Left ventricle myocardium superior (tissue), 1 donor: ENCODE data around the gene GTF2E1. TPM values are rescaled to one million over a fixed set of nuclear protein-coding genes. Genes with fewer than 3 reads are reported as not detected.
"Not testable (repeated sequence)": the region's sequence is repeated elsewhere in the genome, so short reads cannot be mapped to it uniquely, and the experiment has no call there.

Experiments
- ATAC-seq: fragments of 200-7000 bp; cut with Tn5 transposase; one replicate; pipeline ENCODE4 v1.9.1; 2020; ENCODE audit warnings: mild to moderate bottlenecking, moderate library complexity
- DNase-seq: peaks from one replicate; pipeline ENCODE4 v3.0.0-alpha.2; 2020
- intact Hi-C: fragments of 100-400 bp; cut with micrococcal nuclease; formaldehyde crosslinking; loops from one replicate; pipeline ENCODE4 v1.11.0; 2022
- total RNA-seq: library from RNA; stranded (reverse); fragmentation: NEBNext Ultra II Directional; extraction: Animal tissue kit (Norgen Biotek cat#: 25700); gene quantifications from one replicate; pipeline ENCODE4 v1.2.1, GENCODE V29; 2021
- donor health status: DM: no; HTN: yes; CAD: no; lungs with severe emphysema.

Gene GTF2E1
- total RNA-seq, 1 donor from 2014 or later, result 11.4 TPM

GRCh38 chr3:120752230-120752629, 9.7 kb downstream of the GTF2E1 start:
- no peak for ATAC-seq
- DNase-seq, result no peak
- intact Hi-C loops, result no loop called here

GRCh38 chr3:120752865-120753264, 10.3 kb downstream of the GTF2E1 start:
- intact Hi-C loops, result no loop called here
- ATAC-seq (no peak), DNase-seq (no peak)

GRCh38 chr3:120753810-120754209, 11.3 kb downstream of the GTF2E1 start:
- no peak for ATAC-seq

GRCh38 chr3:120756061-120756460, 13.5 kb downstream of the GTF2E1 start:
- ATAC-seq (no peak), DNase-seq (no peak)
- intact Hi-C loops, result no loop called here

More at GRCh38 chr3:120753810-120754209, 11.3 kb downstream of the GTF2E1 start:
- DNase-seq, result no peak
- intact Hi-C loops, result no loop called here

GRCh38 chr3:120758551-120758950, 16.0 kb downstream of the GTF2E1 start:
- ATAC-seq, intact Hi-C loops, DNase-seq: not testable (repeated sequence)

GRCh38 chr3:120762615-120763014, 20.1 kb downstream of the GTF2E1 start:
- ATAC-seq (no peak), DNase-seq (no peak)
- intact Hi-C loops, result no loop called here

DNA sequence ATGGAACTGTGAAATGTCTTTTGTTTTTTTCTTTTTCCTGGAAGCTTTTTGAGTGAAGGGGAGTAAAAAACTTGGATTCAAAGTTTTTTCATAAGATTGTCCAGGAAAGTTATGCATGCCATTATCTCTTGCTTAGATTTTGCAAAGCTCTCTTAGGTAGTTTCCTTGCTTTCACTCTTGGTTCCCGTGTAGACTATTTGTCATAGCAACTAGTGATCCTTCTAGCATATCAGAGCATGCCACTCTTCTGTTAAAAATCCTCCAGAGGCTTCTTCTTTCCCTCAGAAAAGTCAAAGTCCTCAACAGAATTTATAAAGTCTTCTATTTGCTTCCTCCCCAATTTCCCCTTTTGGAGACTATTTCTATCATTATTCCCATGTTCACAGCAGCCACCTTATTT, 21.1 kb downstream of the GTF2E1 start:
- intact Hi-C loops, result no loop called here

DNA sequence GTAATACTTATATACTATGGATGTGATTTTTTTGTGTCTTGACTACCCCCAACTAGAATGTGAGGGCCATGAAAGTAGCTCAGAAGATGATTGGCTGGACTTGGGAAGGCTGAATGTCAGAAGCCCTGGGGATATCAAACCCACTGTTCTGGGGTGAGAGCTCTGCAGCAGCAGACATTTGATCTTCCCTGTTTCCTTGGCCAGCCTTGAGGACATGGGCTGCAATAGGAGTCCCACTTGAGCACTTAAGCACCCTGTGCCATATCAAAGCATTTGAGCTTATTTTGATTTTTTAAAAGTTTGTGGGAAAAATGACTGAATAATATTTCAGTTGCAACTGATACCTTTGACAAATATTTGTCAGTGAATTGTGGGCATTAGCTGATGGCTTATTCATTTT, 21.7 kb downstream of the GTF2E1 start:
- DNase-seq (no peak), ATAC-seq (no peak)
- intact Hi-C loops, result no loop called here

More for the DNA sequence above, 21.1 kb downstream of the GTF2E1 start:
- DNase-seq, result no peak
- ATAC-seq, result no peak

GRCh38 chr3:120765830-120766493, 23.4 kb downstream of the GTF2E1 start:
- ATAC-seq (no peak), DNase-seq (no peak)
- intact Hi-C loops, result no loop called here

GRCh38 chr3:120766576-120766975, 24.0 kb downstream of the GTF2E1 start:
- intact Hi-C loops, result no loop called here
- ATAC-seq (no peak), DNase-seq (no peak)

GRCh38 chr3:120767106-120767505, 24.6 kb downstream of the GTF2E1 start:
- DNase-seq (no peak), ATAC-seq (no peak)
- intact Hi-C loops, result no loop called here

DNA sequence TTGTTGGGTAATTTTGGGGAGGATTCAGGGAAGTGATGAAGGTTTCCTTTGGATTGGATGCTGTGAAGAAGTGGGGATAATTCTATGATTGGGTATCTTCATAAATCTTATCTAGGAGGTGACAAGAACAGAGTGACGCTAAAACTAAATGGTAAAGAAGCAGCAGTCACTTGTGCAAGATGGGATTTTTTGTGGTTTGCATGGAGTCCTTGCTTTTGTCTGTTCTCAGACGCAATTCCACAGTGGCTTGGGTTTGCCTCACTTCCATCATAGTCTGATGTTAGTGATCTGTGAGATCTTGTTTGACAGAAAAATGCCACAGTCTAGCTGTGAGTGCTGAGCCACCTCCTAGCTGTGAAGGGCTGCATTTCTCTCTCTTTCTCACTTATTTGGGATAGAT, 26.9 kb downstream of the GTF2E1 start:
- ATAC-seq, result no peak
- intact Hi-C loops, result no loop called here
- no peak for DNase-seq

GRCh38 chr3:120770891-120771290, 28.3 kb downstream of the GTF2E1 start:
- no peak for DNase-seq
- intact Hi-C loops, result no loop called here

DNA sequence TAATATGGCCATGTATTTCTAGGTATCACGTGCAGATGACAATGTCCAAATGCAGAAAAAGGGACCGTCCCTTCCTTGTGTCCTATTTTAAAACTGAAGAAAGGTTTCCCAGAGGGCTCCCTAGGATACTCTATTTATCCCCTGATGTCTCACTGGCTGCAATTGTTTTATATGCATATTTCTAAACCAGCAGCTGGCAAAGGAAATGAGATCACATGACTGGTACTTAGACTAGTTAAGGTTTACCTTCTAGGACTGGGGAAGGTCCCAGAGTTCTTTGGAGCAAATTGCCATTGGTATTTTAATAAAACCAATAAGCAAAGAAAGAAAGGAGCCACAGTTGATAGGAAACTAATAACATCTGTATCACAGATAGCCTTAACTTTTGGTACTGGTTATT, 29.5 kb downstream of the GTF2E1 start:
- DNase-seq, result no peak
- no peak for ATAC-seq
- intact Hi-C loops, result no loop called here

More at GRCh38 chr3:120770891-120771290, 28.3 kb downstream of the GTF2E1 start:
- no peak for ATAC-seq

DNA sequence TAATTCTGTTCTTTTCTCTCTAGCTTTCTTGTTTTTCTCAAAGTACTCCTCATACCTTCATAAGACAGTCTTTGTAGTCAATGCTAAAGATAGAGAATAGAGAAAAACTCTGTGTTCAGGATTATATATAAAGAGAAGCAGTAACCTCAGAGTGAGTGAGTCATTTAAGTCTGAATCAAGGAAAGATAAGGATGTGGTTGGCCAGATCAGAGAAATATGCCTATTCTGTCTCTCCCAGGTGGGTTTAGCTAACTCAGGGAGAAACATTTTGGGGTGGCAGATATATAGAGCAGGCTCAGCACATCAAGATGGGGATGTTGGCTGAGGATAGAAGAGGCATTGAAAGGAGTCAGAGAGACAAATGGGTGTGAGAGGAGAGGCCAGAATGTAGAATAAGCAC, 31.4 kb downstream of the GTF2E1 start:
- DNase-seq, result no peak
- no peak for ATAC-seq
- intact Hi-C loops, result no loop called here

DNA sequence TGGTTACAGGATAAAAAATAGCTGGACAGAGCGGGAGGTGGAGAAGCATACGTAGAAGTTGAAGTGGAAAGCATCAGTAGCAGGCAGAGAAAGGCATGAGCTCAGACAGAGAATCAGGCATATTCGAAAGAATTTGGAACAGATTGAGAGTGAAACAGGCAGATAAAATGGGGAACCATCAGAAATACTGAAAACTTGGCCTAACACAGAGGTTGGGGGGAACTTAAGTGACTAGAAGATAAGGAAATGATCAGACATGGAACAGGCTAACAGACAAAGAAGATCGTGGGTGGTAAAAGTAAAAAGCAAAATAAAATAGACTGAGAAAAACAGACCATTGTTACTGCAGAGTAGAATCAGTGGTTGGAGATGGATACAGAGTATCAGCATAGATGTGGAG, 32.9 kb downstream of the GTF2E1 start:
- intact Hi-C loops, result no loop called here
- ATAC-seq (no peak), DNase-seq (no peak)

DNA sequence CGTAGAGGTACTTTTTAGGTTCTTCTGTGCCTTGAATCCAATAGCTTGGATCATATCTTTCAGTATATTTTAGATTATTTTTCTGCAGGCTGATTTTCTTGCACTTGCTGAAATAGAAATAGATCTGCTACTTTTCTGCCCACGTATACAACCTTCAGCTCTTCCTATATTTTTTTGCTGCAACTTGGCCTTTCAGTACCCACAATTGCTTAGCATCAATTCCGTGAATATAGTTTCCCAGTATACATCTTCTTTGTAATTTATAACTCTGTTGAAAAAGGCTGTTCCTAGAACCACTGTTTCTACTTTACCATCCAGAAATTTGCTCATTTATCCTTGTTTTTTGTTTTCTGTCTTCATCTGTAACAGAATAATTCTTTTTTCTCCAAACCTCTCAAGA, 36.2 kb downstream of the GTF2E1 start:
- ATAC-seq (no peak), DNase-seq (no peak)
- intact Hi-C loops, result no loop called here

- ATAC-seq (no peak), DNase-seq (no peak)
- intact Hi-C loops, result no loop called here
Observed at GRCh38 chr3:120780977-120781376, 38.4 kb downstream of the GTF2E1 start.

GRCh38 chr3:120785832-120786231, 43.3 kb downstream of the GTF2E1 start:
- ATAC-seq, intact Hi-C loops, DNase-seq: not testable (repeated sequence)

DNA sequence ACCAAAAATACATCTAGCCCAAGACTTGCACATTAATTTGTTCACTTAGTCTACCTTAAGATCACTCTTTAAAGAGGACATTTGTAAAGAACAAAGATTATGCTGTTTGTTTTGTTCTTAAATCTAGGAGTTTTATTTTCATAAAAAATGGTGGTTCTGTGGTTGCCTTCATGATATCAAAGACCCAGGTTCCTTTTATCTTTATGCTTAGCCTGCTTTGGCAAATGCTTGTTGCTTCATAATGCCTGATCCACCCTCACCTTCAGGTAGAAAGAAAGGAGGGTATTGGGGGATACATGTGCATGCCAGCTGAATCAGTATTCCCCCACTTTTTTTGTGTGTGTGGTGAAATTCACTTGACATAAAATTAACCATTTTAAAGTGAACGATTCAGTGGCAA, 48.5 kb downstream of the GTF2E1 start:
- no peak for DNase-seq
- intact Hi-C loops, result loop anchor here (10.0 kb wide), 2 partner anchors 376 to 546 kb away; no protein-coding TSS in a partner anchor
- ATAC-seq, result no peak

DNA sequence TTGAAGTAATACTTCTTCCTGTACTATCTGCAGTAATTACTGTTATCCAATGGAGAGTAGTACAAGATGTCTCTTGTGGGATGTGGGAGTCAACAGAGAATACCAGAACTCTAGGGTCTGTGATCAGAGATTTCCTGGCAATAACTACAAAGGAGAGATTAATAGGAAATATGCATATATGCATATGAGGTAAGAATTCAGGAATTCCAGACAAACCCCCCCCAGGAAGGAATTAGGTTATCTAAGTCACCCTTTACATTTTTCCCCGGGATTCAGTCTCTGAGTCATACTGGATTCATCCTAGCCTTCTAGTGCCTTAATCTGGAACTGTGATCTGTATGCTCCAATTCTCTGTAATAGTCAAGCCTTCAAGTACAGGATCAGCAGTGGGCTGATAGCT, 49.4 kb downstream of the GTF2E1 start:
- intact Hi-C loops, result loop anchor here (10.0 kb wide), 2 partner anchors 377 to 547 kb away; no protein-coding TSS in a partner anchor
- ATAC-seq, result no peak
- DNase-seq, result no peak
